A673 (cell line): ENCODE results near the gene HECW1. TPM values are rescaled to one million over a fixed set of nuclear protein-coding genes. Genes with fewer than 3 reads are reported as not detected.
"Not testable (repeated sequence)": the region's sequence is repeated elsewhere in the genome, so short reads cannot be mapped to it uniquely, and the experiment has no call there.

Source experiments
- BruUV-seq: library from RNA; stranded (reverse); fragments of 400-500 nt; replicated peaks from 2 replicates; lab custom pipeline; 2021; lab: Mats Ljungman, UMichigan
- CTCF ChIA-PET: fragments of 300-600 bp; sonication (Branson Sonifier 250); formaldehyde crosslinking; loops from one replicate; lab custom pipeline; 2022; ENCODE audit warnings: antibody characterized with exemption; lab: Charles Lee
- POLR2A ChIA-PET: fragments of 300-600 bp; sonication (Branson Sonifier 250); formaldehyde crosslinking; loops from one replicate; lab custom pipeline; 2022; ENCODE audit warnings: antibody characterized with exemption; ENCODE audit not compliant: low non-redundant PET; lab: Charles Lee
- DNase-seq: peaks from one replicate; pipeline ENCODE4 v3.0.0-alpha.2; 2015; ENCODE audit warnings: low spot score
- H3K27ac ChIP-seq: fragments of 200-600 bp; sonication (generic); 2 replicates; pipeline ENCODE4 v1.5.1; 2016; ENCODE audit warnings: mixed run types, low read depth, mild to moderate bottlenecking, mixed read lengths, antibody characterized with exemption, low read length; ENCODE audit not compliant: poor library complexity, severe bottlenecking
- H3K27me3 ChIP-seq: fragments of 200-600 bp; sonication (generic); replicated peaks from 2 replicates; pipeline ENCODE4 v1.6.1; 2017; ENCODE audit warnings: mixed run types, low read depth, mild to moderate bottlenecking, mixed read lengths, antibody characterized with exemption, low read length; ENCODE audit not compliant: insufficient read depth, poor library complexity
- H3K36me3 ChIP-seq: fragments of 200-600 bp; sonication (generic); 2 replicates; pipeline ENCODE4 v1.6.1; 2016; ENCODE audit warnings: mixed run types, mild to moderate bottlenecking, mixed read lengths, antibody characterized with exemption, low read length; ENCODE audit not compliant: insufficient read depth, poor library complexity, severe bottlenecking
- H3K4me1 ChIP-seq: fragments of 200-600 bp; sonication (generic); 2 replicates; pipeline ENCODE4 v1.6.1; 2017; ENCODE audit warnings: mixed run types, mild to moderate bottlenecking, mixed read lengths, antibody characterized with exemption, low read length; ENCODE audit not compliant: insufficient read depth, poor library complexity, severe bottlenecking
- H3K4me3 ChIP-seq: fragments of 200-600 bp; sonication (generic); 2 replicates; pipeline ENCODE4 v1.5.1; 2016; ENCODE audit warnings: low read depth, mixed run types, mild to moderate bottlenecking, mixed read lengths, low read length; ENCODE audit not compliant: poor library complexity, severe bottlenecking
- H3K9me3 ChIP-seq: fragments of 200-600 bp; sonication (generic); 2 replicates; pipeline ENCODE4 v1.6.1; 2016; ENCODE audit warnings: mixed run types, low read depth, mild to moderate bottlenecking, mixed read lengths, antibody characterized with exemption, low read length; ENCODE audit not compliant: poor library complexity, severe bottlenecking
- EZH2 ChIP-seq: fragments of 200-600 bp; sonication (generic); IDR thresholded peaks from 2 replicates; pipeline ENCODE4 v1.6.1; 2017; ENCODE audit warnings: borderline replicate concordance, low read depth, mild to moderate bottlenecking, mixed read lengths, antibody characterized with exemption, low read length; ENCODE audit not compliant: poor library complexity, severe bottlenecking
- intact Hi-C: fragments of 100-400 bp; cut with micrococcal nuclease; formaldehyde crosslinking; loops from one replicate; pipeline ENCODE4 v1.10.0; 2022; ENCODE audit not compliant: unreplicated experiment
- total RNA-seq: library from RNA; stranded (reverse); gene quantifications from 2 replicates; pipeline ENCODE4 v1.2.3, GENCODE V29; 2021
- TF ChIP-seq, protein P1 (sequence below): fragments of 300-800, 200-600 bp; sonication (generic); conservative IDR thresholded peaks from 2 replicates; pipeline ENCODE4 v1.5.1; 2017; ENCODE audit warnings: low read depth, mild to moderate bottlenecking, antibody characterized with exemption, low read length, moderate library complexity, mixed read lengths

Gene HECW1
- total RNA-seq, 1 experiment from 2014 or later, result 0.39 TPM

- Histone ChIP-seq H3K27me3 (no peaks in the 10 kb centered on the region), H3K36me3 (no peaks in the 10 kb centered on the region), H3K4me3 (no peak overlapping the region), H3K27ac (no peak overlapping the region), H3K4me1 (no peaks in the 10 kb centered on the region), H3K9me3 (no peaks in the 10 kb centered on the region)
- ChIA-PET POLR2A (no interaction called here), CTCF (no interaction called here)
- intact Hi-C loops, result no loop called here
- no TSS peak for BruUV-seq
- DNase-seq, result no peak
- TF ChIP-seq, protein P1, sequence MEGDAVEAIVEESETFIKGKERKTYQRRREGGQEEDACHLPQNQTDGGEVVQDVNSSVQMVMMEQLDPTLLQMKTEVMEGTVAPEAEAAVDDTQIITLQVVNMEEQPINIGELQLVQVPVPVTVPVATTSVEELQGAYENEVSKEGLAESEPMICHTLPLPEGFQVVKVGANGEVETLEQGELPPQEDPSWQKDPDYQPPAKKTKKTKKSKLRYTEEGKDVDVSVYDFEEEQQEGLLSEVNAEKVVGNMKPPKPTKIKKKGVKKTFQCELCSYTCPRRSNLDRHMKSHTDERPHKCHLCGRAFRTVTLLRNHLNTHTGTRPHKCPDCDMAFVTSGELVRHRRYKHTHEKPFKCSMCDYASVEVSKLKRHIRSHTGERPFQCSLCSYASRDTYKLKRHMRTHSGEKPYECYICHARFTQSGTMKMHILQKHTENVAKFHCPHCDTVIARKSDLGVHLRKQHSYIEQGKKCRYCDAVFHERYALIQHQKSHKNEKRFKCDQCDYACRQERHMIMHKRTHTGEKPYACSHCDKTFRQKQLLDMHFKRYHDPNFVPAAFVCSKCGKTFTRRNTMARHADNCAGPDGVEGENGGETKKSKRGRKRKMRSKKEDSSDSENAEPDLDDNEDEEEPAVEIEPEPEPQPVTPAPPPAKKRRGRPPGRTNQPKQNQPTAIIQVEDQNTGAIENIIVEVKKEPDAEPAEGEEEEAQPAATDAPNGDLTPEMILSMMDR, result no peak
- no peak for TF ChIP-seq EZH2
Measured at GRCh38 chr7:43485580-43485979, 373.1 kb downstream of the HECW1 start.

- BruUV-seq, H3K27me3 ChIP-seq, H3K4me3 ChIP-seq, H3K4me1 ChIP-seq, H3K27ac ChIP-seq, H3K36me3 ChIP-seq, CTCF ChIA-PET, H3K9me3 ChIP-seq, POLR2A ChIA-PET, intact Hi-C loops, DNase-seq: not testable (repeated sequence)
Measured at GRCh38 chr7:43486008-43486407, 373.6 kb downstream of the HECW1 start.

GRCh38 chr7:43486634-43487033 is 374.2 kb downstream of the HECW1 start:
- ChIA-PET POLR2A (no interaction called here), CTCF (no interaction called here)
- BruUV-seq, result no TSS peak
- H3K27me3 ChIP-seq, result no peaks in the 10 kb centered on the region
- intact Hi-C loops, result no loop called here
- no peaks in the 10 kb centered on the region for H3K4me1 ChIP-seq
- H3K9me3 ChIP-seq, result no peaks in the 10 kb centered on the region
- no peaks in the 10 kb centered on the region for H3K36me3 ChIP-seq
- H3K27ac ChIP-seq, result no peak overlapping the region
- no peak overlapping the region for H3K4me3 ChIP-seq
- DNase-seq, result no peak
- TF ChIP-seq, protein P1, result no peak
- no peak for TF ChIP-seq EZH2

GRCh38 chr7:43487731-43488073 is 375.3 kb downstream of the HECW1 start:
- ChIA-PET CTCF (no interaction called here), POLR2A (no interaction called here)
- H3K27me3 ChIP-seq, result no peaks in the 10 kb centered on the region
- H3K27ac ChIP-seq, result no peak overlapping the region
- intact Hi-C loops, result loop anchor here (2.0 kb wide), 1 partner anchor 15 kb away; no protein-coding TSS in a partner anchor
- no peak overlapping the region for H3K4me3 ChIP-seq
- no peaks in the 10 kb centered on the region for H3K4me1 ChIP-seq
- no peak for DNase-seq
- TF ChIP-seq, protein P1, result no peak
- TF ChIP-seq EZH2, result no peak
- no peaks in the 10 kb centered on the region for H3K9me3 ChIP-seq
- H3K36me3 ChIP-seq, result no peaks in the 10 kb centered on the region
- BruUV-seq, result no TSS peak
